ENCODE results near the gene TRIM39. TPM values are rescaled to one million over a fixed set of nuclear protein-coding genes. Genes with fewer than 3 reads are reported as not detected.
A peak's percentile ranks its signal among the peaks of the same experiment; 100 is the strongest.

The TRIM39 gene
- total RNA-seq, 3 donors from 2014 or later: 10.8 to 21.2 (median 12.6) TPM

- TF ChIP-seq POLR2AphosphoS5 (IDR thresholded peaks at IDR 0.05): no peak
- no peak for TF ChIP-seq POLR2A (IDR thresholded peaks at IDR 0.05)
- no peak for TF ChIP-seq CTCF (IDR thresholded peaks at IDR 0.05)
- Histone ChIP-seq H3K4me1 (peaks cover 5 to 6% of the 10 kb centered on the region in 2 donors), H3K9me3 (no peaks in the 10 kb centered on the region), H3K36me3 (no peaks in the 10 kb centered on the region), H3K27ac (peak overlapping the region; percentile 98 to 99), H3K27me3 (no peaks in the 10 kb centered on the region), H3K4me3 (peak overlapping the region; percentile 66 to 86 (median 70))
- intact Hi-C loops (cut with DNase I; ENCODE audit: low total_unique reads): no loop called here
- no peak for DNase-seq (ENCODE audit: low spot score in 2 of 2)
Observed at GRCh38 chr6:30325873-30326525, 728 bp upstream of the TRIM39 start.

DNA sequence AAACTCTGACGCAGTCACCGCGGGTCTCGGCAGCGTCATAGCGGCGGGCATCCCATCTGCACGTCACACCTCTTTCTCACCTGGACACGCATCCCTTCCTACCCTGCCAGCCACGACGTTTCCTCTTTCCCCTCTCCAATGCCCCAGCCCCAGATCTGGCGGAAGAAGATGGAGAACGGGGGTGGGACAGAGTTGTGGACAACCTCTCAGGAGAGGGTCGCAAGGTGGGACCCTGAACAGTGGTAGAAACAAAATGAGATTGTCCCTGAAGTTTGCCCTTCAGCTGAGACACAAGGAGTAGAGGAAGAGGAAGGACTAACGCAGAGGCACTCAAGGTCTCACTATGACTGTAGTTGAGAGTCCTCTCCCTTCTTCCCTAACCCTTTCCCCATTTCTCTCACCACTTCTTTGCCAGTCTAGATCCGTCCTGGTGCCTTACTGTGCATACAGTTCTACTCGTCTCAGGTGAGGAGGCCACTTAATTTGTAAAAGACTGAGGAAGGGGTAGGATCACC lies 562 bp downstream of the TRIM39 start:
- peak overlapping the region; percentile 66 to 86 (median 70) for H3K4me3 ChIP-seq
- H3K9me3 ChIP-seq: no peaks in the 10 kb centered on the region
- H3K27ac ChIP-seq: peak overlapping the region; percentile 98 to 99
- intact Hi-C loops (cut with DNase I; ENCODE audit: low total_unique reads): no loop called here
- no peaks in the 10 kb centered on the region for H3K27me3 ChIP-seq
- H3K36me3 ChIP-seq: no peaks in the 10 kb centered on the region
- H3K4me1 ChIP-seq: peaks cover 5 to 6% of the 10 kb centered on the region in 2 donors
- TF ChIP-seq CTCF (IDR thresholded peaks at IDR 0.05) (no peak), POLR2A (IDR thresholded peaks at IDR 0.05) (no peak), POLR2AphosphoS5 (IDR thresholded peaks at IDR 0.05) (no peak)
- peak in 1 of 2 donors; percentile 77 for DNase-seq (ENCODE audit: low spot score in 2 of 2)

DNA sequence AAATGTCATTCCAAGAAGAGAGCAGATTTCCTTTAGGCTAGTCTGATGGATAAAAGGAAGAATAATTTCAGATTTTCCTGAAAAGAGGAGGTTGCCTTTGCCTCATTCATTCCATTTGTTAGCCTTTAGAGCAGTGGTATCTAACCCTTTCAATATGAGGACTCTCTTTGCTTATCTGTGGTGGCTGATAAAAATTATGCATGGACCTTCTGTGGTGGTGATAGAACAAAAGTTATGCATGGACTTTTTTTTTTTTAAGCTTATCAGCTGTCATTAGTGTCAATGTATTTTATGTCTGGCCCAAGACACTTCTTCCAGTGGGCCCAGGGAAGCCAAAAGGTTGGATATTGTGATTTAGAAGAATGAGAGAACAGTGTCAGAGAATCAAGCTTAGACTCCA lies 1.7 kb downstream of the TRIM39 start:
- H3K27ac ChIP-seq: no peak overlapping the region

GRCh38 chr6:30329331-30329730 lies 2.6 kb downstream of the TRIM39 start:
- Histone ChIP-seq H3K9me3 (no peaks in the 10 kb centered on the region), H3K4me3 (no peak overlapping the region), H3K27me3 (no peaks in the 10 kb centered on the region), H3K36me3 (no peaks in the 10 kb centered on the region), H3K27ac (no peak overlapping the region), H3K4me1 (peaks cover 0 to 6% of the 10 kb centered on the region in 2 donors)
- DNase-seq (ENCODE audit: low spot score in 2 of 2): no peak
- intact Hi-C loops (cut with DNase I; ENCODE audit: low total_unique reads): no loop called here
- TF ChIP-seq CTCF (IDR thresholded peaks at IDR 0.05) (no peak), POLR2AphosphoS5 (IDR thresholded peaks at IDR 0.05) (no peak), POLR2A (IDR thresholded peaks at IDR 0.05) (no peak)

More for the DNA sequence above, 1.7 kb downstream of the TRIM39 start:
- Histone ChIP-seq H3K27me3 (no peaks in the 10 kb centered on the region), H3K4me1 (peaks cover 5 to 6% of the 10 kb centered on the region in 2 donors), H3K36me3 (no peaks in the 10 kb centered on the region), H3K4me3 (no peak overlapping the region), H3K9me3 (no peaks in the 10 kb centered on the region)
- intact Hi-C loops (cut with DNase I; ENCODE audit: low total_unique reads): no loop called here
- DNase-seq (ENCODE audit: low spot score in 2 of 2): no peak
- TF ChIP-seq CTCF (IDR thresholded peaks at IDR 0.05) (no peak), POLR2A (IDR thresholded peaks at IDR 0.05) (no peak), POLR2AphosphoS5 (IDR thresholded peaks at IDR 0.05) (no peak)

- H3K9me3 ChIP-seq: no peaks in the 10 kb centered on the region
- no peaks in the 10 kb centered on the region for H3K36me3 ChIP-seq
- TF ChIP-seq CTCF (IDR thresholded peaks at IDR 0.05): no peak
- no peak for TF ChIP-seq POLR2A (IDR thresholded peaks at IDR 0.05)
- no peak for TF ChIP-seq POLR2AphosphoS5 (IDR thresholded peaks at IDR 0.05)
- no peak for DNase-seq (ENCODE audit: low spot score in 2 of 2)
- no peaks in the 10 kb centered on the region for H3K4me1 ChIP-seq
- no peaks in the 10 kb centered on the region for H3K27me3 ChIP-seq
- no peak overlapping the region for H3K27ac ChIP-seq
- intact Hi-C loops (cut with DNase I; ENCODE audit: low total_unique reads): no loop called here
- H3K4me3 ChIP-seq: no peak overlapping the region
Observed at GRCh38 chr6:30331981-30332380, 5.3 kb downstream of the TRIM39 start.
